ENCODE results near the gene DEPDC4. TPM values are rescaled to one million over a fixed set of nuclear protein-coding genes. Genes with fewer than 3 reads are reported as not detected.
"Not testable (repeated sequence)": the region's sequence is repeated elsewhere in the genome, so short reads cannot be mapped to it uniquely, and the experiment has no call there.

Gene DEPDC4
- total RNA-seq, 1 donor from 2014 or later: 0.61 TPM

GRCh38 chr12:100243137-100243536, 23.7 kb downstream of the DEPDC4 start:
- Histone ChIP-seq H3K36me3 (no peaks in the 10 kb centered on the region), H3K27ac (no peak overlapping the region), H3K4me1 (no peaks in the 10 kb centered on the region), H3K27me3 (no peaks in the 10 kb centered on the region), H3K4me3 (no peak overlapping the region), H3K9me3 (no peaks in the 10 kb centered on the region)
- no peak for DNase-seq
- no peak for TF ChIP-seq CTCF (IDR thresholded peaks at IDR 0.05)
- no peak for ATAC-seq
- intact Hi-C loops (cut with DNase I): no loop called here

- no peak overlapping the region for H3K4me3 ChIP-seq
- no peak for TF ChIP-seq CTCF (IDR thresholded peaks at IDR 0.05)
- DNase-seq: no peak
- no peaks in the 10 kb centered on the region for H3K9me3 ChIP-seq
- H3K27me3 ChIP-seq: no peaks in the 10 kb centered on the region
- no peak for ATAC-seq
- H3K27ac ChIP-seq: no peak overlapping the region
- no peaks in the 10 kb centered on the region for H3K4me1 ChIP-seq
- no peaks in the 10 kb centered on the region for H3K36me3 ChIP-seq
- intact Hi-C loops (cut with DNase I): no loop called here
These were observed 27.3 kb downstream of the DEPDC4 start for GRCh38 chr12:100239589-100239988.

GRCh38 chr12:100238801-100239200, 28.1 kb downstream of the DEPDC4 start:
- Histone ChIP-seq H3K36me3 (no peaks in the 10 kb centered on the region), H3K4me1 (no peaks in the 10 kb centered on the region), H3K27me3 (no peaks in the 10 kb centered on the region), H3K27ac (no peak overlapping the region), H3K9me3 (no peaks in the 10 kb centered on the region), H3K4me3 (no peak overlapping the region)
- ATAC-seq: no peak
- TF ChIP-seq CTCF (IDR thresholded peaks at IDR 0.05): no peak
- DNase-seq: no peak
- intact Hi-C loops (cut with DNase I): no loop called here

GRCh38 chr12:100234591-100235304, 32.1 kb downstream of the DEPDC4 start:
- H3K4me3 ChIP-seq: no peak overlapping the region
- DNase-seq (no peak), ATAC-seq (peak; percentile 70)
- H3K9me3 ChIP-seq: no peaks in the 10 kb centered on the region
- intact Hi-C loops (cut with DNase I): no loop called here
- no peak overlapping the region for H3K27ac ChIP-seq
- no peaks in the 10 kb centered on the region for H3K4me1 ChIP-seq
- peak; percentile 78 for TF ChIP-seq CTCF (IDR thresholded peaks at IDR 0.05)
- no peaks in the 10 kb centered on the region for H3K36me3 ChIP-seq
- no peaks in the 10 kb centered on the region for H3K27me3 ChIP-seq

GRCh38 chr12:100234166-100234565, 32.7 kb downstream of the DEPDC4 start:
- no peak overlapping the region for H3K27ac ChIP-seq
- no peak for ATAC-seq
- no peaks in the 10 kb centered on the region for H3K9me3 ChIP-seq
- no peaks in the 10 kb centered on the region for H3K27me3 ChIP-seq
- H3K36me3 ChIP-seq: no peaks in the 10 kb centered on the region
- no peak overlapping the region for H3K4me3 ChIP-seq
- H3K4me1 ChIP-seq: no peaks in the 10 kb centered on the region
- TF ChIP-seq CTCF (IDR thresholded peaks at IDR 0.05): no peak
- no peak for DNase-seq
- intact Hi-C loops (cut with DNase I): no loop called here

- H3K27me3 ChIP-seq; H3K4me1 ChIP-seq; H3K9me3 ChIP-seq; DNase-seq; ATAC-seq; H3K4me3 ChIP-seq; H3K36me3 ChIP-seq; H3K27ac ChIP-seq; intact Hi-C loops (cut with DNase I): not testable (repeated sequence)
These were observed 35.0 kb downstream of the DEPDC4 start for GRCh38 chr12:100231873-100232272.
